Muscle of back (tissue), 11 donors: Measurements from ENCODE around the gene CCDC78. TPM values are rescaled to one million over a fixed set of nuclear protein-coding genes. Genes with fewer than 3 reads are reported as not detected.
"Not testable (repeated sequence)": the region's sequence is repeated elsewhere in the genome, so short reads cannot be mapped to it uniquely, and the experiment has no call there.

Source experiments
- DNase-seq, 3 donors: peaks; one replicate each; pipeline versions ENCODE4 v3.0.0 to v3.0.0-alpha.2; 2013
- polyA plus RNA-seq, 10 donors: library from polyadenylated mRNA; unstranded; fragments of 120-200 nt; gene quantifications; one replicate each; pipeline ENCODE4 v1.2.1, GENCODE V29; 2013; ENCODE audit not compliant: insufficient read length in 10 of 10

The CCDC78 gene
- polyA plus RNA-seq, 10 donors, result 0.59 to 2.1 (median 0.96) TPM

- DNase-seq, result no peak
Measured at GRCh38 chr16:761625-762513, 35.6 kb upstream of the CCDC78 start.

GRCh38 chr16:760545-761343 is 34.5 kb upstream of the CCDC78 start, which contains the start of gene MSLN:
MSLN (plus strand) TSS chr16:760734; CDS start chr16:762681, 1,947 bp downstream.
- no peak for DNase-seq

GRCh38 chr16:760065-760464 is 33.8 kb upstream of the CCDC78 start:
- no peak for DNase-seq

- no peak for DNase-seq
Measured at GRCh38 chr16:759110-759910, 33.1 kb upstream of the CCDC78 start.

- DNase-seq, result no peak
Measured at GRCh38 chr16:756428-756827, 30.2 kb upstream of the CCDC78 start.

- no peak for DNase-seq
Measured at GRCh38 chr16:754656-755055, 28.4 kb upstream of the CCDC78 start.

- DNase-seq, result not testable (repeated sequence)
Measured at GRCh38 chr16:754121-754607, 27.9 kb upstream of the CCDC78 start.

- DNase-seq, result no peak
Measured at GRCh38 chr16:752007-752312, 25.7 kb upstream of the CCDC78 start.

- DNase-seq, result no peak
Measured at GRCh38 chr16:751152-752006, 25.1 kb upstream of the CCDC78 start.

GRCh38 chr16:750485-750884 is 24.2 kb upstream of the CCDC78 start:
- no peak for DNase-seq

GRCh38 chr16:749010-749409 is 22.8 kb upstream of the CCDC78 start:
- no peak for DNase-seq

- no peak for DNase-seq
Measured at GRCh38 chr16:747978-748746, 21.9 kb upstream of the CCDC78 start.

GRCh38 chr16:746637-747036 is 20.4 kb upstream of the CCDC78 start:
- no peak for DNase-seq

- DNase-seq, result no peak
Measured at GRCh38 chr16:745739-746138, 19.5 kb upstream of the CCDC78 start.

- no peak for DNase-seq
Measured at GRCh38 chr16:743794-744500, 17.7 kb upstream of the CCDC78 start.

- not testable (repeated sequence) for DNase-seq
Measured at GRCh38 chr16:742894-743293, 16.7 kb upstream of the CCDC78 start.

- DNase-seq, result no peak
Measured at GRCh38 chr16:741986-742629, 15.9 kb upstream of the CCDC78 start.

- DNase-seq, result peak; percentile 86 to 95 (median 92)
Measured at GRCh38 chr16:740764-741505, 14.7 kb upstream of the CCDC78 start, which contains the start of gene CIAO3. CIAO3 (minus strand) TSS chr16:740997; CDS start chr16:740985, 12 bp downstream.
